ENCODE measurements around the gene SCG3.

- no peak for TF ChIP-seq ZNF384 (IDR thresholded peaks at IDR 0.05)
- TF ChIP-seq FOXM1 (IDR thresholded peaks at IDR 0.05; ENCODE audit: borderline replicate concordance) = no peak
- no peak for TF ChIP-seq FOXK2 (IDR thresholded peaks at IDR 0.05)
- no peak for TF ChIP-seq ELF4 (IDR thresholded peaks at IDR 0.05)
- no peak for TF ChIP-seq NFRKB (IDR thresholded peaks at IDR 0.05)
- no peak for TF ChIP-seq BHLHE40 (IDR thresholded peaks at IDR 0.05; ENCODE audit: borderline replicate concordance)
- no peak for TF ChIP-seq SP1 (IDR thresholded peaks at IDR 0.05)
- no peak for TF ChIP-seq ARNT (IDR thresholded peaks at IDR 0.05)
- TF ChIP-seq HDGF (IDR thresholded peaks at IDR 0.05; ENCODE audit: borderline replicate concordance) = no peak
- TF ChIP-seq TARDBP (IDR thresholded peaks at IDR 0.05) = no peak
These were observed 8.1 kb upstream of the SCG3 start for GRCh38 chr15:51672913-51673857.

Data from HEK293T (cell line).